SK-N-SH treated with all-trans-retinoic acid at 6 μM for 48 hours (cell line): ENCODE data around the gene CFAP299.
A peak's percentile ranks its signal among the peaks of the same experiment; 100 is the strongest.

Source experiments
- ATAC-seq: fragments of 200-7000 bp; cut with Tn5 transposase; 3 replicates; pipeline ENCODE4 v1.9.1; 2020; ENCODE audit warnings: mild to moderate bottlenecking, moderate library complexity
- ARNTL ChIP-seq: fragments of 450-650 bp; formaldehyde crosslinking; IDR thresholded peaks from 2 replicates; pipeline ENCODE4 v1.5.0; 2020; ENCODE audit warnings: low read depth, mild to moderate bottlenecking, moderate library complexity, borderline replicate concordance
- BACH2 ChIP-seq: fragments of 250-450 bp; sonication (Bioruptor Pico); IDR thresholded peaks from 2 replicates; pipeline ENCODE4 v1.9.0; 2021; ENCODE audit warnings: mild to moderate bottlenecking, borderline replicate concordance
- CREB5 ChIP-seq: fragments of 250-450 bp; sonication (Bioruptor Pico); IDR thresholded peaks from 2 replicates; pipeline ENCODE4 v1.5.1; 2020; ENCODE audit warnings: low read depth, mild to moderate bottlenecking, moderate library complexity
- CSDC2 ChIP-seq: fragments of 250-450 bp; sonication (Bioruptor Pico); IDR thresholded peaks from 2 replicates; pipeline ENCODE4 v1.5.0; 2020; ENCODE audit warnings: mild to moderate bottlenecking, moderate library complexity
- ESRRG ChIP-seq: fragments of 250-450 bp; sonication (Bioruptor Pico); IDR thresholded peaks from 2 replicates; pipeline ENCODE4 v1.6.1; 2021; ENCODE audit warnings: mild to moderate bottlenecking
- GLIS3 ChIP-seq: fragments of 250-450 bp; sonication (Bioruptor Pico); IDR thresholded peaks from 2 replicates; pipeline ENCODE4 v1.5.0; 2020; ENCODE audit warnings: mild to moderate bottlenecking, moderate library complexity
- ISL1 ChIP-seq: fragments of 250-450 bp; sonication (Bioruptor Pico); IDR thresholded peaks from 2 replicates; pipeline ENCODE4 v2.1.2; 2022; ENCODE audit warnings: mild to moderate bottlenecking, moderate library complexity
- OSR1 ChIP-seq: fragments of 250-450 bp; sonication (Bioruptor Pico); IDR thresholded peaks from 2 replicates; pipeline ENCODE4 v1.8.0; 2022; ENCODE audit warnings: moderate library complexity, mild to moderate bottlenecking, inconsistent platforms
- PPARA ChIP-seq: fragments of 250-450 bp; sonication (Bioruptor Pico); IDR thresholded peaks from 2 replicates; pipeline ENCODE4 v1.5.0; 2020; ENCODE audit warnings: mild to moderate bottlenecking, borderline replicate concordance
- RARB ChIP-seq: fragments of 250-450 bp; sonication (Bioruptor Pico); IDR thresholded peaks from 2 replicates; pipeline ENCODE4 v1.8.0; 2021; ENCODE audit warnings: mild to moderate bottlenecking, moderate library complexity
- SNAI2 ChIP-seq: fragments of 250-450 bp; sonication (Bioruptor Pico); IDR thresholded peaks from 2 replicates; pipeline ENCODE4 v1.5.0; 2020; ENCODE audit warnings: mild to moderate bottlenecking, moderate library complexity
- TCF4 ChIP-seq: fragments of 250-450 bp; sonication (Bioruptor Pico); IDR thresholded peaks from 2 replicates; pipeline ENCODE4 v1.8.0; 2021; ENCODE audit warnings: mild to moderate bottlenecking, moderate library complexity, borderline replicate concordance
- ZC3H10 ChIP-seq: fragments of 250-450 bp; sonication (Bioruptor Pico); IDR thresholded peaks from 2 replicates; pipeline ENCODE4 v1.5.1; 2021; ENCODE audit warnings: mild to moderate bottlenecking, moderate library complexity
- ZFP3 ChIP-seq: fragments of 250-450 bp; sonication (Bioruptor Pico); IDR thresholded peaks from 2 replicates; pipeline ENCODE4 v1.5.0; 2020; ENCODE audit warnings: mild to moderate bottlenecking, moderate library complexity
- ZNF565 ChIP-seq: fragments of 450-650 bp; formaldehyde crosslinking; conservative IDR thresholded peaks from 2 replicates; pipeline ENCODE4 v1.5.0; 2020; ENCODE audit warnings: low read depth, mild to moderate bottlenecking, moderate library complexity
- ZNF70 ChIP-seq: fragments of 450-650 bp; formaldehyde crosslinking; IDR thresholded peaks from 2 replicates; pipeline ENCODE4 v1.5.0; 2020; ENCODE audit warnings: mild to moderate bottlenecking, moderate library complexity
- ZNF8 ChIP-seq: fragments of 450-650 bp; formaldehyde crosslinking; IDR thresholded peaks from 2 replicates; pipeline ENCODE4 v1.5.0; 2020; ENCODE audit warnings: mild to moderate bottlenecking, moderate library complexity
- TF ChIP-seq, protein P1 (sequence below): fragments of 250-450 bp; sonication (Bioruptor Pico); IDR thresholded peaks from 2 replicates; pipeline ENCODE4 v1.8.0; 2021; ENCODE audit warnings: low read depth, mild to moderate bottlenecking, moderate library complexity, borderline replicate concordance
- TF ChIP-seq, protein P2 (sequence below): fragments of 250-450 bp; sonication (Bioruptor Pico); IDR thresholded peaks from 2 replicates; pipeline ENCODE4 v1.5.0; 2020; ENCODE audit warnings: mild to moderate bottlenecking, moderate library complexity
- TF ChIP-seq, protein P3 (sequence below): fragments of 250-450 bp; sonication (Bioruptor Pico); IDR thresholded peaks from 2 replicates; pipeline ENCODE4 v1.8.0; 2020; ENCODE audit warnings: mild to moderate bottlenecking, moderate library complexity, borderline replicate concordance
- TF ChIP-seq, protein P4 (sequence below): fragments of 250-450 bp; sonication (Bioruptor Pico); IDR thresholded peaks from 2 replicates; pipeline ENCODE4 v1.5.1; 2021; ENCODE audit warnings: mild to moderate bottlenecking, moderate library complexity

The CFAP299 gene

DNA sequence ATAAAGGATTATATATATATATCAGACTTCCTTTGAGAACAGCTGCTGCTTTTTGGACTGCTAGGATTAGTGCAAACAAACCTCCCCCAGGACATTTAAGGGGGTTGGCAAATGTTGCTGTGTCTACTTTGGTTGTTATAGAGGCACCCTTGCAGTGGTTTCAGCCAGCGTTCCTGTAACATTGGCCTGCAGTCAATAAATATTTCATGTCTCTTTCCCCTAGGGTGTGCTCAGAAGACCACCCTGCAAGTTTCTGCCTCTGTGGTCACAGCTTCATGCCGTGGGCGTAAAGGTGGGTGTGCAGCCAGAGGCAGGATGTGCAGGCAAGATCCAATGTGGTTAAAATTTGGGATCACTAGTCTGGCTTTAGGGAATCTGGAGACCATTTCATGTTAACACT, 40.2 kb upstream of the CFAP299 start:
- ATAC-seq = peak; percentile 1; the same call in 2 of the 3 replicates
- TF ChIP-seq BACH2 (CRISPR knock-in tag) = no peak
- TF ChIP-seq ZNF8 (CRISPR knock-in tag) = no peak
- TF ChIP-seq RARB (CRISPR knock-in tag) = no peak
- no peak for TF ChIP-seq CSDC2 (CRISPR knock-in tag)
- no peak for TF ChIP-seq ESRRG (CRISPR knock-in tag)
- TF ChIP-seq ZC3H10 = no peak
- no peak for TF ChIP-seq ZNF565 (CRISPR knock-in tag)
- TF ChIP-seq CREB5 (CRISPR knock-in tag) = no peak
- TF ChIP-seq ZNF70 (CRISPR knock-in tag) = no peak
- TF ChIP-seq, all 23 proteins: peak for 0

- TF ChIP-seq OSR1 (no peak), BACH2 (CRISPR knock-in tag) (no peak), ISL1 (CRISPR knock-in tag) (no peak), RARB (CRISPR knock-in tag) (no peak), ZNF565 (CRISPR knock-in tag) (no peak), TCF4 (no peak), ZFP3 (CRISPR knock-in tag) (no peak), SNAI2 (CRISPR knock-in tag) (no peak), ZNF70 (CRISPR knock-in tag) (no peak), CSDC2 (CRISPR knock-in tag) (no peak), ESRRG (CRISPR knock-in tag) (no peak), PPARA (CRISPR knock-in tag) (no peak), ARNTL (no peak), CREB5 (CRISPR knock-in tag) (no peak), GLIS3 (CRISPR knock-in tag) (no peak), ZC3H10 (no peak)
- TF ChIP-seq, protein P1, sequence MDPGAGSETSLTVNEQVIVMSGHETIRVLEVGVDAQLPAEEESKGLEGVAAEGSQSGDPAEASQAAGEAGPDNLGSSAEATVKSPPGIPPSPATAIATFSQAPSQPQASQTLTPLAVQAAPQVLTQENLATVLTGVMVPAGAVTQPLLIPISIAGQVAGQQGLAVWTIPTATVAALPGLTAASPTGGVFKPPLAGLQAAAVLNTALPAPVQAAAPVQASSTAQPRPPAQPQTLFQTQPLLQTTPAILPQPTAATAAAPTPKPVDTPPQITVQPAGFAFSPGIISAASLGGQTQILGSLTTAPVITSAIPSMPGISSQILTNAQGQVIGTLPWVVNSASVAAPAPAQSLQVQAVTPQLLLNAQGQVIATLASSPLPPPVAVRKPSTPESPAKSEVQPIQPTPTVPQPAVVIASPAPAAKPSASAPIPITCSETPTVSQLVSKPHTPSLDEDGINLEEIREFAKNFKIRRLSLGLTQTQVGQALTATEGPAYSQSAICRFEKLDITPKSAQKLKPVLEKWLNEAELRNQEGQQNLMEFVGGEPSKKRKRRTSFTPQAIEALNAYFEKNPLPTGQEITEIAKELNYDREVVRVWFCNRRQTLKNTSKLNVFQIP (CRISPR knock-in tag) = no peak
- TF ChIP-seq, protein P2, sequence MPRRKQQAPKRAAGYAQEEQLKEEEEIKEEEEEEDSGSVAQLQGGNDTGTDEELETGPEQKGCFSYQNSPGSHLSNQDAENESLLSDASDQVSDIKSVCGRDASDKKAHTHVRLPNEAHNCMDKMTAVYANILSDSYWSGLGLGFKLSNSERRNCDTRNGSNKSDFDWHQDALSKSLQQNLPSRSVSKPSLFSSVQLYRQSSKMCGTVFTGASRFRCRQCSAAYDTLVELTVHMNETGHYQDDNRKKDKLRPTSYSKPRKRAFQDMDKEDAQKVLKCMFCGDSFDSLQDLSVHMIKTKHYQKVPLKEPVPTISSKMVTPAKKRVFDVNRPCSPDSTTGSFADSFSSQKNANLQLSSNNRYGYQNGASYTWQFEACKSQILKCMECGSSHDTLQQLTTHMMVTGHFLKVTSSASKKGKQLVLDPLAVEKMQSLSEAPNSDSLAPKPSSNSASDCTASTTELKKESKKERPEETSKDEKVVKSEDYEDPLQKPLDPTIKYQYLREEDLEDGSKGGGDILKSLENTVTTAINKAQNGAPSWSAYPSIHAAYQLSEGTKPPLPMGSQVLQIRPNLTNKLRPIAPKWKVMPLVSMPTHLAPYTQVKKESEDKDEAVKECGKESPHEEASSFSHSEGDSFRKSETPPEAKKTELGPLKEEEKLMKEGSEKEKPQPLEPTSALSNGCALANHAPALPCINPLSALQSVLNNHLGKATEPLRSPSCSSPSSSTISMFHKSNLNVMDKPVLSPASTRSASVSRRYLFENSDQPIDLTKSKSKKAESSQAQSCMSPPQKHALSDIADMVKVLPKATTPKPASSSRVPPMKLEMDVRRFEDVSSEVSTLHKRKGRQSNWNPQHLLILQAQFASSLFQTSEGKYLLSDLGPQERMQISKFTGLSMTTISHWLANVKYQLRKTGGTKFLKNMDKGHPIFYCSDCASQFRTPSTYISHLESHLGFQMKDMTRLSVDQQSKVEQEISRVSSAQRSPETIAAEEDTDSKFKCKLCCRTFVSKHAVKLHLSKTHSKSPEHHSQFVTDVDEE (CRISPR knock-in tag) = no peak
- TF ChIP-seq, protein P3, sequence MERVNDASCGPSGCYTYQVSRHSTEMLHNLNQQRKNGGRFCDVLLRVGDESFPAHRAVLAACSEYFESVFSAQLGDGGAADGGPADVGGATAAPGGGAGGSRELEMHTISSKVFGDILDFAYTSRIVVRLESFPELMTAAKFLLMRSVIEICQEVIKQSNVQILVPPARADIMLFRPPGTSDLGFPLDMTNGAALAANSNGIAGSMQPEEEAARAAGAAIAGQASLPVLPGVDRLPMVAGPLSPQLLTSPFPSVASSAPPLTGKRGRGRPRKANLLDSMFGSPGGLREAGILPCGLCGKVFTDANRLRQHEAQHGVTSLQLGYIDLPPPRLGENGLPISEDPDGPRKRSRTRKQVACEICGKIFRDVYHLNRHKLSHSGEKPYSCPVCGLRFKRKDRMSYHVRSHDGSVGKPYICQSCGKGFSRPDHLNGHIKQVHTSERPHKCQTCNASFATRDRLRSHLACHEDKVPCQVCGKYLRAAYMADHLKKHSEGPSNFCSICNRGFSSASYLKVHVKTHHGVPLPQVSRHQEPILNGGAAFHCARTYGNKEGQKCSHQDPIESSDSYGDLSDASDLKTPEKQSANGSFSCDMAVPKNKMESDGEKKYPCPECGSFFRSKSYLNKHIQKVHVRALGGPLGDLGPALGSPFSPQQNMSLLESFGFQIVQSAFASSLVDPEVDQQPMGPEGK (CRISPR knock-in tag) = no peak
- TF ChIP-seq, protein P4, sequence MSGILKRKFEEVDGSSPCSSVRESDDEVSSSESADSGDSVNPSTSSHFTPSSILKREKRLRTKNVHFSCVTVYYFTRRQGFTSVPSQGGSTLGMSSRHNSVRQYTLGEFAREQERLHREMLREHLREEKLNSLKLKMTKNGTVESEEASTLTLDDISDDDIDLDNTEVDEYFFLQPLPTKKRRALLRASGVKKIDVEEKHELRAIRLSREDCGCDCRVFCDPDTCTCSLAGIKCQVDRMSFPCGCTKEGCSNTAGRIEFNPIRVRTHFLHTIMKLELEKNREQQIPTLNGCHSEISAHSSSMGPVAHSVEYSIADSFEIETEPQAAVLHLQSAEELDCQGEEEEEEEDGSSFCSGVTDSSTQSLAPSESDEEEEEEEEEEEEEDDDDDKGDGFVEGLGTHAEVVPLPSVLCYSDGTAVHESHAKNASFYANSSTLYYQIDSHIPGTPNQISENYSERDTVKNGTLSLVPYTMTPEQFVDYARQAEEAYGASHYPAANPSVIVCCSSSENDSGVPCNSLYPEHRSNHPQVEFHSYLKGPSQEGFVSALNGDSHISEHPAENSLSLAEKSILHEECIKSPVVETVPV (CRISPR knock-in tag) = no peak
- ATAC-seq = peak; percentile 2; the same call in 2 of the 3 replicates
Measured at GRCh38 chr4:80295826-80296225, 39.7 kb upstream of the CFAP299 start.
